MCF 10A (cell line): ENCODE results near the gene LAMB2. TPM values are rescaled to one million over a fixed set of nuclear protein-coding genes. Genes with fewer than 3 reads are reported as not detected.
A peak's percentile ranks its signal among the peaks of the same experiment; 100 is the strongest.

Experiments used
- BruUV-seq: library from RNA; stranded (reverse); fragments of 400-500 nt; replicated peaks from 2 replicates; lab custom pipeline; 2021; lab: Mats Ljungman, UMichigan
- CTCF ChIA-PET: fragments of 300-600 bp; sonication (Branson Sonifier 250); formaldehyde crosslinking; extraction: SDS; loops from one replicate; lab custom pipeline; 2021; ENCODE audit warnings: antibody characterized with exemption, inconsistent platforms; lab: Yijun Ruan, JAX
- POLR2A ChIA-PET: fragments of 300-600, 350-650 bp; sonication (Branson Sonifier 250); formaldehyde crosslinking; extraction: SDS; loops from one replicate; lab custom pipeline; 2020; ENCODE audit warnings: antibody characterized with exemption, inconsistent platforms; lab: Yijun Ruan, JAX
- DNase-seq: peaks from one replicate; pipeline ENCODE4 v3.0.0-alpha.2; 2018; ENCODE audit not compliant: unreplicated experiment
- H3K27ac Mint-ChIP-seq: one replicate; pipeline ENCODE4 v1.8.0; 2022; ENCODE audit warnings: mild to moderate bottlenecking, low read depth, mixed read lengths; ENCODE audit not compliant: unreplicated experiment
- H3K27me3 Mint-ChIP-seq: one replicate; pipeline ENCODE4 v1.8.0; 2022; ENCODE audit warnings: mixed read lengths; ENCODE audit not compliant: insufficient read depth, unreplicated experiment
- H3K36me3 Mint-ChIP-seq: one replicate; pipeline ENCODE4 v1.8.0; 2022; ENCODE audit warnings: mild to moderate bottlenecking, moderate library complexity, mixed read lengths; ENCODE audit not compliant: insufficient read depth, unreplicated experiment
- H3K4me1 Mint-ChIP-seq: one replicate; pipeline ENCODE4 v1.8.0; 2022; ENCODE audit warnings: mixed read lengths; ENCODE audit not compliant: insufficient read depth, unreplicated experiment
- H3K4me3 Mint-ChIP-seq: one replicate; pipeline ENCODE4 v1.8.0; 2022; ENCODE audit warnings: mild to moderate bottlenecking, moderate library complexity, mixed read lengths; ENCODE audit not compliant: unreplicated experiment
- H3K9me3 Mint-ChIP-seq: one replicate; pipeline ENCODE4 v1.8.0; 2022; ENCODE audit warnings: mixed read lengths; ENCODE audit not compliant: unreplicated experiment
- CTCF ChIP-seq: fragments of 200-600 bp; IDR thresholded peaks from one replicate; pipeline ENCODE4 v1.8.0; 2022; ENCODE audit warnings: antibody characterized with exemption, mild to moderate bottlenecking; ENCODE audit not compliant: unreplicated experiment
- intact Hi-C: fragments of 100-400 bp; cut with micrococcal nuclease; formaldehyde crosslinking; loops from 2 replicates; pipeline ENCODE4 v1.14.1; 2022
- total RNA-seq: library from RNA; stranded (reverse); gene quantifications from 2 replicates; pipeline ENCODE4 v1.2.3, GENCODE V29; 2022

LAMB2 gene
- total RNA-seq, 1 experiment from 2014 or later = 224 TPM

- BruUV-seq = no TSS peak
- no peak for TF ChIP-seq CTCF
- Mint-ChIP-seq H3K4me1 (peaks cover 10% of the 10 kb centered on the region), H3K27ac (no peak overlapping the region), H3K27me3 (no peaks in the 10 kb centered on the region), H3K36me3 (peaks cover 18% of the 10 kb centered on the region), H3K9me3 (no peaks in the 10 kb centered on the region), H3K4me3 (no peak overlapping the region)
- ChIA-PET CTCF (interaction anchor here (0.6 to 0.7 kb wide), 3 partner anchors 8 to 137 kb away, joined by 3 read pairs; no protein-coding TSS in a partner anchor), POLR2A (interaction anchor here (0.7 to 1.8 kb wide), 2 partner anchors 29 to 50 kb away, joined by 3 to 4 read pairs; partner anchors contain the start of gene LAMB2)
- intact Hi-C loops = no loop called here
- DNase-seq = no peak
Measured at GRCh38 chr3:49161808-49162530, 29.1 kb upstream of the LAMB2 start.

GRCh38 chr3:49161197-49161596, 28.3 kb upstream of the LAMB2 start:
- Mint-ChIP-seq H3K27ac (no peak overlapping the region), H3K4me3 (no peak overlapping the region), H3K27me3 (no peaks in the 10 kb centered on the region), H3K9me3 (no peaks in the 10 kb centered on the region), H3K36me3 (peaks cover 18% of the 10 kb centered on the region), H3K4me1 (peaks cover 10% of the 10 kb centered on the region)
- no peak for DNase-seq
- CTCF ChIA-PET = interaction anchor here (0.6 kb wide), 3 partner anchors 9 to 1673 kb away, joined by 3 to 4 read pairs (median 3); no protein-coding TSS in a partner anchor
- TF ChIP-seq CTCF = no peak
- BruUV-seq = no TSS peak
- POLR2A ChIA-PET = no interaction called here
- intact Hi-C loops = no loop called here

- no peaks in the 10 kb centered on the region for H3K27me3 Mint-ChIP-seq
- CTCF ChIA-PET = interaction anchor here (0.5 to 1.8 kb wide), 7 partner anchors 11 to 294 kb away, joined by 3 to 4 read pairs (median 3); no protein-coding TSS in a partner anchor
- no peak for TF ChIP-seq CTCF
- POLR2A ChIA-PET = interaction anchor here (1.3 to 1.5 kb wide), 2 partner anchors 9 to 25 kb away, joined by 4 to 5 read pairs; no protein-coding TSS in a partner anchor
- peak overlapping the region; percentile 20 for H3K27ac Mint-ChIP-seq
- H3K36me3 Mint-ChIP-seq = peaks cover 7% of the 10 kb centered on the region
- intact Hi-C loops = loop anchor here (1.0 to 10.0 kb wide), 2 partner anchors 64 to 134 kb away; partner anchors contain the start of genes IMPDH2, NDUFAF3 and QRICH1
- H3K4me1 Mint-ChIP-seq = no peaks in the 10 kb centered on the region
- BruUV-seq = no TSS peak
- no peaks in the 10 kb centered on the region for H3K9me3 Mint-ChIP-seq
- no peak for DNase-seq
- H3K4me3 Mint-ChIP-seq = no peak overlapping the region
Measured at GRCh38 chr3:49158792-49159191, 25.9 kb upstream of the LAMB2 start.

GRCh38 chr3:49158103-49158709, 25.4 kb upstream of the LAMB2 start:
- H3K36me3 Mint-ChIP-seq = peaks cover 1% of the 10 kb centered on the region
- H3K27ac Mint-ChIP-seq = no peak overlapping the region
- CTCF ChIA-PET = interaction anchor here (0.5 to 1.8 kb wide), 9 partner anchors 11 to 170 kb away, joined by 3 to 4 read pairs (median 3); no protein-coding TSS in a partner anchor
- no peaks in the 10 kb centered on the region for H3K9me3 Mint-ChIP-seq
- peak; percentile 68 for DNase-seq
- TF ChIP-seq CTCF = peak; percentile 53
- intact Hi-C loops = loop anchor here (1.0 to 10.0 kb wide), 2 partner anchors 64 to 133 kb away; partner anchors contain the start of genes IMPDH2, NDUFAF3 and QRICH1
- no peaks in the 10 kb centered on the region for H3K27me3 Mint-ChIP-seq
- POLR2A ChIA-PET = interaction anchor here (0.6 to 1.5 kb wide), 5 partner anchors 8 to 152 kb away, joined by 3 to 5 read pairs (median 4); partner anchors contain the start of gene LAMB2
- no peaks in the 10 kb centered on the region for H3K4me1 Mint-ChIP-seq
- no TSS peak for BruUV-seq
- H3K4me3 Mint-ChIP-seq = no peak overlapping the region
